Measurements from ENCODE around the gene SALL4. TPM values are rescaled to one million over a fixed set of nuclear protein-coding genes. Genes with fewer than 3 reads are reported as not detected.
"Not testable (repeated sequence)": the region's sequence is repeated elsewhere in the genome, so short reads cannot be mapped to it uniquely, and the experiment has no call there.

The SALL4 gene
- polyA plus RNA-seq, 1 of the 3 experiments (the other 2 are of a cell fraction) = 0.82 TPM

DNA sequence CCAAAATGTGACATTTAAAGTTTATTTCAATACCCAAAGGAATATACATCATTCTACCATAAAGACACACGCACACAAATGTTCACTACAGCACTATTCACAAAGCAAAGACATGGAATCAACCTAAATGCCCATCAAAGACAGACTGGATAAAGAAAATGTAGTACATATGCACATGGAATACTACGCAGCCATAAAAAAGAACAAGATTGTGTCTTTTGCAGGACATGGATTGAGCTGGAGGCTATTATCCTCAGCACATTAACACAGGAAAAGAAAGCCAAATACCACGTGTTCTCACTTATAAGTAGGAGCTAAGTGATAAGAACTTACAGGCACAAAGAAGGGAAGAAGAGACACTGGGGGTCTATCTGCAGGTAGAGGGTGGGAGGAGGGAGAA, 56.5 kb downstream of the SALL4 start:
- CTCF ChIA-PET = interaction anchor here (0.7 kb wide), 1 partner anchor 22 kb away, joined by 3 read pairs; no protein-coding TSS in a partner anchor
- POLR2A ChIA-PET = interaction anchor here (0.6 kb wide), 1 partner anchor 168 kb away, joined by 4 read pairs; no protein-coding TSS in a partner anchor
- Histone ChIP-seq H3K4me3 (ENCODE audit: low read depth in 2 of 2, low read length in 1 of 2) (no peak overlapping the region), H3K4me1 (ENCODE audit: control insufficient read depth in 1 of 2, insufficient read depth in 2 of 2, low read depth in 1 of 2, low read length in 1 of 2) (peaks cover 16 to 18% of the 10 kb centered on the region in 2 experiments; a peak in 3 of 4 replicates), H2AFZ (ENCODE audit: low read depth) (no peak overlapping the region), H4K20me1 (ENCODE audit: insufficient read depth) (no peaks in the 10 kb centered on the region), H3K4me2 (no peak overlapping the region), H3K9ac (no peak overlapping the region), H3K9me2 (no peaks in the 10 kb centered on the region), H3K9me3 (no peaks in the 10 kb centered on the region), H3K79me2 (ENCODE audit: insufficient read depth) (peaks cover 59% of the 10 kb centered on the region), H3F3A (replicated peaks; ENCODE audit: insufficient read depth) (peaks cover 20% of the 10 kb centered on the region), H3K27me3 (ENCODE audit: insufficient read depth) (no peaks in the 10 kb centered on the region), H3K27ac (ENCODE audit: low read depth in 2 of 2, low read length in 1 of 2) (no peak overlapping the region), H3K36me3 (replicated peaks in 1 of 2; ENCODE audit: control insufficient read depth in 1 of 2, insufficient read depth in 2 of 2, low read length in 1 of 2) (no peaks in the 10 kb centered on the region)
- 79% methylated on average over 3 of the region's 3 CpGs for WGBS (ENCODE audit: low lambda C conversion rate)
- no peak for DNase-seq
- TF ChIP-seq RCOR1 (IDR thresholded peaks at IDR 0.05; ENCODE audit: low read length) = no peak
- no peak for TF ChIP-seq MXI1 (IDR thresholded peaks at IDR 0.05; ENCODE audit: low read depth, low read length)
- TF ChIP-seq FOSL2 (IDR thresholded peaks at IDR 0.05; ENCODE audit: borderline replicate concordance, low read depth) = no peak
- no peak for TF ChIP-seq TEAD4 (IDR thresholded peaks at IDR 0.05; ENCODE audit: borderline replicate concordance, insufficient read depth)
- no peak for TF ChIP-seq FOXM1 (IDR thresholded peaks at IDR 0.05; ENCODE audit: low read depth)
- TF ChIP-seq JUND (IDR thresholded peaks at IDR 0.05) = no peak
- no peak for TF ChIP-seq RAD21 (IDR thresholded peaks at IDR 0.05; ENCODE audit: low read length)
- no peak for TF ChIP-seq POLR2AphosphoS5 (IDR thresholded peaks at IDR 0.05; ENCODE audit: low read depth, low read length)
- TF ChIP-seq FOXJ3 (CRISPR knock-in tag; IDR thresholded peaks at IDR 0.05) = no peak
- no peak for TF ChIP-seq NRF1 (IDR thresholded peaks at IDR 0.05; ENCODE audit: low read depth, low read length)
- TF ChIP-seq NFIC (IDR thresholded peaks at IDR 0.05; ENCODE audit: borderline replicate concordance) = no peak
- no peak for TF ChIP-seq RXRA (IDR thresholded peaks at IDR 0.05; ENCODE audit: borderline replicate concordance, low read depth)
- TF ChIP-seq SMC3 (IDR thresholded peaks at IDR 0.05; ENCODE audit: low read depth, low read length) = no peak
- no peak for TF ChIP-seq YY1 (IDR thresholded peaks at IDR 0.05; ENCODE audit: low read depth)
- TF ChIP-seq, protein P1, sequence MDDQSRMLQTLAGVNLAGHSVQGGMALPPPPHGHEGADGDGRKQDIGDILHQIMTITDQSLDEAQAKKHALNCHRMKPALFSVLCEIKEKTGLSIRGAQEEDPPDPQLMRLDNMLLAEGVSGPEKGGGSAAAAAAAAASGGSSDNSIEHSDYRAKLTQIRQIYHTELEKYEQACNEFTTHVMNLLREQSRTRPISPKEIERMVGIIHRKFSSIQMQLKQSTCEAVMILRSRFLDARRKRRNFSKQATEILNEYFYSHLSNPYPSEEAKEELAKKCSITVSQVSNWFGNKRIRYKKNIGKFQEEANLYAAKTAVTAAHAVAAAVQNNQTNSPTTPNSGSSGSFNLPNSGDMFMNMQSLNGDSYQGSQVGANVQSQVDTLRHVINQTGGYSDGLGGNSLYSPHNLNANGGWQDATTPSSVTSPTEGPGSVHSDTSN (IDR thresholded peaks at IDR 0.05) = no peak
- TF ChIP-seq ELF1 (IDR thresholded peaks at IDR 0.05) = no peak

DNA sequence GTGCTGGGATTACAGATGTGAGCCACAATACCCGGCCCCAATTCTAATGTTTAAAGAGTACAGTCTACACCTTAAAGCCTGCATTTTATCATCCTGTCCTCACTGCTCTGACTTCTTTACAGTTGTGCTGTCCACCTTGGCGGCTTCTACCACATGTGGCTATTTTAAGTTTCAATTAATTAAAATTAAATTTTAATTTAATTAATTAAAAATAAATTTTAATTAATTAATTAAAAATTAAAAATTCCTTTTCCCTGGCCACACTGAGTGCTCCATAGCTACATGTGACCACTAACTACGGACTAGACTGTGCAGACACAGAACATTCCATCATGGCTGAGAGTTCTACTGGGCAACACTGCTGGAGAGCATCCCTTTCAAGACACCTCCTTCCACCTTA, 61.5 kb downstream of the SALL4 start:
- Histone ChIP-seq H3K27me3 (ENCODE audit: insufficient read depth) (no peaks in the 10 kb centered on the region), H4K20me1 (ENCODE audit: insufficient read depth) (no peaks in the 10 kb centered on the region), H2AFZ (ENCODE audit: low read depth) (no peak overlapping the region), H3K36me3 (replicated peaks in 1 of 2; ENCODE audit: control insufficient read depth in 1 of 2, insufficient read depth in 2 of 2, low read length in 1 of 2) (no peaks in the 10 kb centered on the region), H3F3A (replicated peaks; ENCODE audit: insufficient read depth) (peaks cover 3% of the 10 kb centered on the region), H3K4me2 (no peak overlapping the region), H3K9me3 (no peaks in the 10 kb centered on the region), H3K4me1 (ENCODE audit: control insufficient read depth in 1 of 2, insufficient read depth in 2 of 2, low read depth in 1 of 2, low read length in 1 of 2) (peaks cover 8 to 12% of the 10 kb centered on the region in 2 experiments; a peak in 3 of 4 replicates), H3K79me2 (ENCODE audit: insufficient read depth) (peaks cover 32% of the 10 kb centered on the region), H3K27ac (ENCODE audit: low read depth in 2 of 2, low read length in 1 of 2) (no peak overlapping the region), H3K4me3 (ENCODE audit: low read depth in 2 of 2, low read length in 1 of 2) (no peak overlapping the region), H3K9ac (no peak overlapping the region), H3K9me2 (no peaks in the 10 kb centered on the region)
- no peak for DNase-seq
- POLR2A ChIA-PET = no interaction called here
- TF ChIP-seq FOXJ3 (CRISPR knock-in tag; IDR thresholded peaks at IDR 0.05) = no peak
- 94% methylated on average over 3 of the region's 3 CpGs for WGBS (ENCODE audit: low lambda C conversion rate)
- CTCF ChIA-PET = no interaction called here

DNA sequence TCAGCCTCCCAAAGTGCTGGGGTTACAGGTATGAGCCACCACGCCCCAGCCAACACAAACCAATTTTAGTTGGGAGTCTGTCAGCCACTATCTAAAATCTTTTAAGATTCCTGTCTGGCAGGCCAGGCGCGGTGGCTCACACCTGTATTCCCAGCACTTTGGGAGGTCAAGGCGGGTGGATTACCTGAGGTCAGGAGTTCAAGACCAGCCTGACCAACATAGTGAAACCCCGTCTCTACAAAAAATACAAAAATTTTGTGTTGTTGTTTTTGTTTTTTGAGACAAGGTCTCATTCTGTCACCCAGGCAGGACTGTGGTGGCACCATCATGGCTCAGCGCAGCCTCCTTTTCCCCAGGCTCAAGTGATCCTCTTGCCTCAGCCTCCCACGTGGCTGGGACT, 62.0 kb downstream of the SALL4 start:
- H3K9me3 ChIP-seq; H3K4me3 ChIP-seq (ENCODE audit: low read depth in 2 of 2, low read length in 1 of 2); H3K4me2 ChIP-seq; H3K27ac ChIP-seq (ENCODE audit: low read depth in 2 of 2, low read length in 1 of 2); H3K36me3 ChIP-seq (replicated peaks in 1 of 2; ENCODE audit: control insufficient read depth in 1 of 2, insufficient read depth in 2 of 2, low read length in 1 of 2); H4K20me1 ChIP-seq (ENCODE audit: insufficient read depth); DNase-seq; H3F3A ChIP-seq (replicated peaks; ENCODE audit: insufficient read depth); H3K27me3 ChIP-seq (ENCODE audit: insufficient read depth); H2AFZ ChIP-seq (ENCODE audit: low read depth); H3K9me2 ChIP-seq; H3K9ac ChIP-seq; POLR2A ChIA-PET: not testable (repeated sequence)
- Histone ChIP-seq H3K79me2 (ENCODE audit: insufficient read depth) (peaks cover 28% of the 10 kb centered on the region), H3K4me1 (ENCODE audit: control insufficient read depth in 1 of 2, insufficient read depth in 2 of 2, low read depth in 1 of 2, low read length in 1 of 2) (peaks cover 8 to 12% of the 10 kb centered on the region in 2 experiments; a peak in 3 of 4 replicates)
- WGBS (ENCODE audit: low lambda C conversion rate) = 100% methylated on average over 6 of the region's 7 CpGs
- CTCF ChIA-PET = interaction anchor here (1.2 kb wide), 1 partner anchor 60 kb away, joined by 4 read pairs; no protein-coding TSS in a partner anchor
